Measurements from ENCODE around the gene MALSU1. TPM values are rescaled to one million over a fixed set of nuclear protein-coding genes. Genes with fewer than 3 reads are reported as not detected.
A peak's percentile ranks its signal among the peaks of the same experiment; 100 is the strongest.

Gene MALSU1
- total RNA-seq, 1 donor from 2014 or later = 41.4 TPM

DNA sequence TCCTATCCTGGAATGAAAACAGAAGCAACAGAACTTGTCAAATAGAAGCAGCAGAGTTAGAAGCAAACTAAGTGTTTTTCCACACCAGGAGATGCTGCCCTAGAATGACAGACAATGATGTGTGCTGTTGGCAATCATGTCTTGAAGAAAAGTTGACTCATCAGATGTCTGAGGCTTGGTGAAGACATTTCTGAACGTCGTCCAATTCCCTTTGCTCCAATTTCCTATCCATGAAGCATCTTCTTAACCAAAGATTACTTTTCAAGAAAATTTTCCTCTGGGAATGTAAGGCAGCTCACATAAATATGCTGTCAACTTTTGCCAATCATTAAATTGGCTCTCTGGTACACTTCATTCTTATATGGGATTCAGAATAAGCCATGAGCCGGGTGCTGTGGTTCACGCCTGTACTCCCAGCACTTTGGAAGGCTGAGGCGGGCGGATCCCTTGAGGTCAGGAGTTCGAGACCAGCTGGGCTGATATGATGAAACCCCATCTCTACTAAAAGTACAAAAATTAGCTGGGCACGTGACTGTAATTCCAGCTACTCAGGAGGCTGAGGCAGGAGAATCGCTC lies 34.6 kb downstream of the MALSU1 start:
- peaks cover 44% of the 10 kb centered on the region for H3K4me1 ChIP-seq
- no peaks in the 10 kb centered on the region for H3K36me3 ChIP-seq
- ATAC-seq (peak; percentile 8 to 31), DNase-seq (no peak)
- no peaks in the 10 kb centered on the region for H3K27me3 ChIP-seq (ENCODE audit: low read depth)
- intact Hi-C loops (cut with DNase I) = no loop called here
- TF ChIP-seq, protein P1, sequence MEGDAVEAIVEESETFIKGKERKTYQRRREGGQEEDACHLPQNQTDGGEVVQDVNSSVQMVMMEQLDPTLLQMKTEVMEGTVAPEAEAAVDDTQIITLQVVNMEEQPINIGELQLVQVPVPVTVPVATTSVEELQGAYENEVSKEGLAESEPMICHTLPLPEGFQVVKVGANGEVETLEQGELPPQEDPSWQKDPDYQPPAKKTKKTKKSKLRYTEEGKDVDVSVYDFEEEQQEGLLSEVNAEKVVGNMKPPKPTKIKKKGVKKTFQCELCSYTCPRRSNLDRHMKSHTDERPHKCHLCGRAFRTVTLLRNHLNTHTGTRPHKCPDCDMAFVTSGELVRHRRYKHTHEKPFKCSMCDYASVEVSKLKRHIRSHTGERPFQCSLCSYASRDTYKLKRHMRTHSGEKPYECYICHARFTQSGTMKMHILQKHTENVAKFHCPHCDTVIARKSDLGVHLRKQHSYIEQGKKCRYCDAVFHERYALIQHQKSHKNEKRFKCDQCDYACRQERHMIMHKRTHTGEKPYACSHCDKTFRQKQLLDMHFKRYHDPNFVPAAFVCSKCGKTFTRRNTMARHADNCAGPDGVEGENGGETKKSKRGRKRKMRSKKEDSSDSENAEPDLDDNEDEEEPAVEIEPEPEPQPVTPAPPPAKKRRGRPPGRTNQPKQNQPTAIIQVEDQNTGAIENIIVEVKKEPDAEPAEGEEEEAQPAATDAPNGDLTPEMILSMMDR (IDR thresholded peaks at IDR 0.05) = no peak
- peak overlapping the region; percentile 65 for H3K27ac ChIP-seq
- no peaks in the 10 kb centered on the region for H3K9me3 ChIP-seq
- no peak overlapping the region for H3K4me3 ChIP-seq

DNA sequence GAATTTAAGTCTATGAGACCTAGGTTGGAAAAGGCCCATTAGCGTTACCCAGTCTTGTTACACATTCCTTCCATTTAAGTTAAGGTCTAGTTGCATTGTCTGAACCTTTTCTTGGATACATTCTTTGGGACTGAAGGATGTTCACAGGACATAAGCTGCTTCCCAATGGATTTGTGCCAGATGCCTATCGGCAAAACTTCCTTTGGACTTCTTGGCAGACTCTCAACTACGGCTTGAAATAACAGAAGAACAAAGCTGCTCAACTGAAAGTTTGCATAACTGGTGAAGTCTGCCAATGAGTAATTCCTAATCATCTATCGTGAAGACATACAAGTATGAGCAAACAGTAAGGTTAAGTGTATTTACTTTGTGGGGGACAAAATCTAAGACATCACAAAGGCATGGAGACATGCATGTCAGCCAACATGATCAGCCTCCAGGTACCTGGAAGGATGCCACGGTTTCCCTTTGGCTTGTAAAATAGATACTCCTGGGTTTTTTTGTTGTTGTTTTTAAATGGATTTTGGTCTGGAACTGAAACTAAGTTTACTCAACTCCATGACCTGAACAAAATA lies 35.4 kb downstream of the MALSU1 start:
- ATAC-seq (peak; percentile 79 to 90), DNase-seq (no peak)
- H3K27ac ChIP-seq = peak overlapping the region; percentile 65
- no peaks in the 10 kb centered on the region for H3K9me3 ChIP-seq
- H3K4me3 ChIP-seq = no peak overlapping the region
- H3K4me1 ChIP-seq = peaks cover 44% of the 10 kb centered on the region
- TF ChIP-seq, protein P1 (IDR thresholded peaks at IDR 0.05) = no peak
- intact Hi-C loops (cut with DNase I) = no loop called here
- no peaks in the 10 kb centered on the region for H3K27me3 ChIP-seq (ENCODE audit: low read depth)
- H3K36me3 ChIP-seq = no peaks in the 10 kb centered on the region

DNA sequence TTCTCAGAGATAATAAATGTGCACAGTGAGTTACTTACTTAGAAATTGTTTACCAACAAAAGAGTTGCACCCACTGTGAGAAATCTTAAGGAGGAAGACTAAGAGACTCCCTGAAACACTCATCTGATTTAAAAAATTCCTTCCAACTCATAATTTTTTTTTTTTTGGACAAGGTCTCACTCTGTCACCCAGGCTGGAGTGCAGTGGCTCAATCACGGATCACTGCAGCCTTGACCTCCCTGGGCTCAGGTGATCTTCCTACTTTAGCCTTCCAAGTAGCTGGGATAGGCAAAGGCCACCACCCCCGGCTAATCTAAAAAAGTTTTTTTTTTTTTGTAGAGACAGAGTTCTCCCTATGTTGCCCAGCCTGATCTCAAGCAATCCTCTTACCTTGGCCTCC lies 36.0 kb downstream of the MALSU1 start:
- H3K4me3 ChIP-seq = no peak overlapping the region
- intact Hi-C loops (cut with DNase I) = no loop called here
- TF ChIP-seq, protein P1 (IDR thresholded peaks at IDR 0.05) = no peak
- ATAC-seq = no peak
- no peak overlapping the region for H3K27ac ChIP-seq
- peaks cover 44% of the 10 kb centered on the region for H3K4me1 ChIP-seq
- no peaks in the 10 kb centered on the region for H3K36me3 ChIP-seq
- DNase-seq = no peak
- no peaks in the 10 kb centered on the region for H3K27me3 ChIP-seq (ENCODE audit: low read depth)
- H3K9me3 ChIP-seq = no peaks in the 10 kb centered on the region

DNA sequence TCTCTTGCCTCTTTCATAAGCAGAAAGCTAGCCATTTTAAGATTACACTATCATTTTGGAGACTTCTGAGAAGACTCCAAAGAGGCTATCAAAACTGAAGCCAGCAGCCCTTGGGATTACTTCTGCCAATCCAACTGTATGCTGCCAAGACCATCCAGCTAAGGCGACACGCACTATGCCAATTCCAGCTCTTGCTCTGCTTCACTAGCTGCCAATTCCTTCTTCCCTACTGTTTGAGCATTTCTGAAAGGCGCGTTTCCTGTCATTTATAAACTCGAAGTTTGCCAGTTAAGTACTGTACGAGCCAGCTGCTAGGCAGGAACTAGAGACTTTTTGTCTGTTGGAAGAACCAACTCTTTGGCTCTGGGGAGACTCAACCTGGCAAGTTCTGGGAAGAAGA lies 36.5 kb downstream of the MALSU1 start:
- intact Hi-C loops (cut with DNase I) = no loop called here

DNA sequence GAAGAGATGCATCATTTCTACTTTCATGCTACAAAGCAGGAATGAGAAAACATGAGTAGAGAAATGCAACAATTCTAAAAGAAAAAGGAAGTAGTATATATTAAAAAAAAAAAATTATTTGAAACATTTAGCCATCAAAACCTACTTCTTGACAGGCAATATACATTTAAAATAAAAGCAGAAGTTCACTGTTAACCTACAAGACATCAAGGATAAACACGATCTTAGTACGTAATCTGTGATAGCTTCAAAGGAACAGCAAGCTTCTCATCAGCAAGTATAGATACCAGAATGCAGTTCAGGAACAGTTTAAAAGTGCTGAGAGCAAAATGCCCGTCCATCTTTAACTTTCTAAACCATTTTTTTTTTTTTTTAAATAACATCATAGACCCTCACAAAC lies 36.9 kb downstream of the MALSU1 start:
- DNase-seq = no peak
- H3K27me3 ChIP-seq (ENCODE audit: low read depth) = no peaks in the 10 kb centered on the region
- H3K27ac ChIP-seq = no peak overlapping the region
- intact Hi-C loops (cut with DNase I) = no loop called here
- no peaks in the 10 kb centered on the region for H3K36me3 ChIP-seq
- no peaks in the 10 kb centered on the region for H3K9me3 ChIP-seq
- H3K4me3 ChIP-seq = no peak overlapping the region
- peaks cover 44% of the 10 kb centered on the region for H3K4me1 ChIP-seq
- ATAC-seq = no peak
- TF ChIP-seq, protein P1 (IDR thresholded peaks at IDR 0.05) = no peak

More for the DNA sequence above, 36.5 kb downstream of the MALSU1 start:
- ATAC-seq (peak in 1 of 2 donors; percentile 4), DNase-seq (no peak)
- H3K36me3 ChIP-seq = no peaks in the 10 kb centered on the region
- H3K4me1 ChIP-seq = peaks cover 44% of the 10 kb centered on the region
- no peaks in the 10 kb centered on the region for H3K9me3 ChIP-seq
- no peak overlapping the region for H3K27ac ChIP-seq
- H3K4me3 ChIP-seq = no peak overlapping the region
- no peaks in the 10 kb centered on the region for H3K27me3 ChIP-seq (ENCODE audit: low read depth)
- TF ChIP-seq, protein P1 (IDR thresholded peaks at IDR 0.05) = no peak
